ENCODE measurements around the gene OR8H2. TPM values are rescaled to one million over a fixed set of nuclear protein-coding genes. Genes with fewer than 3 reads are reported as not detected.

OR8H2 gene
- total RNA-seq, 4 donors from 2014 or later: not detected

Small RNAs within 50 kb of the gene (small RNA-seq; reads per million reads assigned to genes)
- gene OR8I4P: 0 reads per million in 4 donors

Other genes with a start within 250 kb of the OR8H2 start
- gene TRIM51, start 220.4 kb upstream of the OR8H2 start, total RNA-seq: not detected
- gene OR5W2, start 189.1 kb upstream of the OR8H2 start, total RNA-seq: not detected
- gene OR5I1, start 167.3 kb upstream of the OR8H2 start, total RNA-seq: not detected
- not detected for gene OR10AG1, start 133.7 kb upstream of the OR8H2 start, total RNA-seq
- gene OR5F1, start 109.1 kb upstream of the OR8H2 start, total RNA-seq: not detected
- not detected for gene OR5AS1, start 76.0 kb upstream of the OR8H2 start, total RNA-seq
- not detected for gene OR8I2, start 10.4 kb upstream of the OR8H2 start, total RNA-seq
- not detected for gene OR8H3, start 18.7 kb downstream of the OR8H2 start, total RNA-seq
- not detected for gene OR8J3, start 36.5 kb downstream of the OR8H2 start, total RNA-seq
- not detected for gene OR8K5, start 56.6 kb downstream of the OR8H2 start, total RNA-seq
- gene OR5J2, start 72.9 kb downstream of the OR8H2 start, total RNA-seq: not detected
- gene OR5T2, start 130.6 kb downstream of the OR8H2 start, total RNA-seq: not detected
- not detected for gene OR5T3, start 148.6 kb downstream of the OR8H2 start, total RNA-seq
- gene OR5T1, start 170.5 kb downstream of the OR8H2 start, total RNA-seq: not detected
- gene OR8H1, start 188.6 kb downstream of the OR8H2 start, total RNA-seq: not detected
- gene OR8K3, start 211.5 kb downstream of the OR8H2 start, total RNA-seq: not detected
- gene OR8K1, start 242.4 kb downstream of the OR8H2 start, total RNA-seq: not detected